IPS-15b (cell line): ENCODE data around the gene DVL1.

ENCODE experiments used
- H3K27me3 ChIP-seq: one replicate; pipeline ENCODE4 v1.6.1; 2013; ENCODE audit warnings: low read length; ENCODE audit not compliant: control insufficient read depth, insufficient read depth
- H3K36me3 ChIP-seq: one replicate; pipeline ENCODE4 v1.6.1; 2013; ENCODE audit warnings: low read length; ENCODE audit not compliant: control insufficient read depth, insufficient read depth
- H3K4me1 ChIP-seq: one replicate; pipeline ENCODE4 v1.6.1; 2013; ENCODE audit warnings: mild to moderate bottlenecking, low read length; ENCODE audit not compliant: control insufficient read depth, insufficient read depth
- H3K4me3 ChIP-seq: one replicate; pipeline ENCODE4 v1.5.1; 2013; ENCODE audit warnings: low read depth, low read length
- H3K9ac ChIP-seq: one replicate; pipeline ENCODE4 v1.6.1; 2013; ENCODE audit warnings: low read depth, mild to moderate bottlenecking, low read length
- H3K9me3 ChIP-seq: one replicate; pipeline ENCODE4 v1.6.1; 2013; ENCODE audit warnings: mild to moderate bottlenecking, low read length; ENCODE audit not compliant: control insufficient read depth, insufficient read depth

DVL1 gene

GRCh38 chr1:1325288-1326074 is 23.7 kb downstream of the DVL1 start:
- Histone ChIP-seq H3K36me3 (peaks cover 18% of the 10 kb centered on the region), H3K9me3 (no peaks in the 10 kb centered on the region)

GRCh38 chr1:1324524-1325287 is 24.5 kb downstream of the DVL1 start, which contains the start of the genes CPTP and INTS11:
CPTP (plus strand) TSS chr1:1324802; CDS start chr1:1326911, 2,109 bp downstream.
INTS11 (minus strand) TSS chr1:1324660; CDS start chr1:1324608, 52 bp downstream.
- Histone ChIP-seq H3K36me3 (peaks cover 26% of the 10 kb centered on the region), H3K9me3 (no peaks in the 10 kb centered on the region), H3K9ac (peak within 1 kb of the TSS; percentile 79), H3K4me3 (peak within 1 kb of the TSS; percentile 71), H3K4me1 (peaks cover 3% of the 10 kb centered on the region), H3K27me3 (no peaks in the 10 kb centered on the region)

More at GRCh38 chr1:1325288-1326074, 23.7 kb downstream of the DVL1 start:
- Histone ChIP-seq H3K27me3 (no peaks in the 10 kb centered on the region), H3K4me1 (peaks cover 3% of the 10 kb centered on the region), H3K9ac (peak overlapping the region; percentile 56), H3K4me3 (peak overlapping the region; percentile 63)

- H3K36me3 ChIP-seq: peaks cover 32% of the 10 kb centered on the region
- peaks cover 3% of the 10 kb centered on the region for H3K4me1 ChIP-seq
- no peaks in the 10 kb centered on the region for H3K9me3 ChIP-seq
- no peaks in the 10 kb centered on the region for H3K27me3 ChIP-seq
- peak overlapping the region; percentile 79 for H3K9ac ChIP-seq
- peak overlapping the region; percentile 71 for H3K4me3 ChIP-seq
These were observed 25.1 kb downstream of the DVL1 start for GRCh38 chr1:1324084-1324523.

DNA sequence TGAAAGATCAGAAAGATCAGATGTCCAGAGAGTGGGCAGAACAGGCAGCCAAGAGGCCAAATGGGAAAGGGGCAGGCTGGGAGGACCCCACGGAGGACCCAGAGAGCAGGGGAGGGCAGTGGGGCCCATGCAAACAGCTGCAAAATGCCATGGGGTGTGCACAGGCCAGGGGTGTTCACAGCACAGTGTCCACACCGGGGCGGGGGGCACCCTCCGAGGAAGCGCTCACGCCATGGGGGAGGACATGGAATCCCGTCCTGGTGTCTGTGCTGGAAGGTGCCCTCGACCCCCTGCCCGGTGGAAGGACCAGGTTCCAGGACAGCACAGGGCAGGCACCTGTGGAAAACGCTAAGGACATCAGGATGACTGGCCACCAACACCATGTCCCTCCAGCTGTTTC is 26.3 kb downstream of the DVL1 start:
- peaks cover 3% of the 10 kb centered on the region for H3K4me1 ChIP-seq
- H3K9me3 ChIP-seq: no peaks in the 10 kb centered on the region
- H3K4me3 ChIP-seq: no peak overlapping the region
- H3K27me3 ChIP-seq: no peaks in the 10 kb centered on the region
- H3K36me3 ChIP-seq: peaks cover 36% of the 10 kb centered on the region
- H3K9ac ChIP-seq: no peak overlapping the region

GRCh38 chr1:1322418-1322817 is 26.8 kb downstream of the DVL1 start:
- H3K4me1 ChIP-seq: peaks cover 3% of the 10 kb centered on the region
- no peaks in the 10 kb centered on the region for H3K27me3 ChIP-seq
- no peak overlapping the region for H3K4me3 ChIP-seq
- peaks cover 35% of the 10 kb centered on the region for H3K36me3 ChIP-seq
- no peaks in the 10 kb centered on the region for H3K9me3 ChIP-seq
- no peak overlapping the region for H3K9ac ChIP-seq

GRCh38 chr1:1321477-1321876 is 27.7 kb downstream of the DVL1 start:
- peaks cover 29% of the 10 kb centered on the region for H3K36me3 ChIP-seq
- no peak overlapping the region for H3K9ac ChIP-seq
- H3K27me3 ChIP-seq: no peaks in the 10 kb centered on the region
- H3K4me1 ChIP-seq: peaks cover 3% of the 10 kb centered on the region
- no peak overlapping the region for H3K4me3 ChIP-seq
- no peaks in the 10 kb centered on the region for H3K9me3 ChIP-seq

- Histone ChIP-seq H3K4me3 (no peak overlapping the region), H3K9ac (no peak overlapping the region), H3K4me1 (peaks cover 3% of the 10 kb centered on the region), H3K27me3 (no peaks in the 10 kb centered on the region), H3K36me3 (peaks cover 29% of the 10 kb centered on the region), H3K9me3 (no peaks in the 10 kb centered on the region)
These were observed 28.4 kb downstream of the DVL1 start for GRCh38 chr1:1320666-1321448.

DNA sequence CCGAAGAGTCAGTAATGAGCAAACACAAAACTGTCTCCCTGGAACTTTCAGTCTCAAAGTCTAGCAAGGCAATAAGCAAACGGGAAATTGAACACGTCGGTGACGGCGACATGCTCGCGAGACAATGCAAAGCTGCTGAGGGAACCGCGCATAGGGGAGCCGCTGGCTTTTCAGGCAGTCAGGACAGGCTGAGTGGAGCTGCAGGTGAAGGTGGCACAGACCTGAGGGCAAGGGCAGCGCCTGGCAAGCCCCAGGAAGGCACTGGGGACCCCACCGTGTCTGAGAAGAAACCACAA is 29.6 kb downstream of the DVL1 start:
- Histone ChIP-seq H3K9me3 (no peaks in the 10 kb centered on the region), H3K36me3 (peaks cover 35% of the 10 kb centered on the region), H3K4me3 (no peak overlapping the region), H3K9ac (no peak overlapping the region), H3K27me3 (no peaks in the 10 kb centered on the region), H3K4me1 (peaks cover 3% of the 10 kb centered on the region)

GRCh38 chr1:1318777-1319645 is 30.2 kb downstream of the DVL1 start:
- Histone ChIP-seq H3K4me3 (no peak overlapping the region), H3K27me3 (no peaks in the 10 kb centered on the region), H3K4me1 (peaks cover 3% of the 10 kb centered on the region), H3K9me3 (no peaks in the 10 kb centered on the region), H3K9ac (no peak overlapping the region), H3K36me3 (peaks cover 40% of the 10 kb centered on the region)

DNA sequence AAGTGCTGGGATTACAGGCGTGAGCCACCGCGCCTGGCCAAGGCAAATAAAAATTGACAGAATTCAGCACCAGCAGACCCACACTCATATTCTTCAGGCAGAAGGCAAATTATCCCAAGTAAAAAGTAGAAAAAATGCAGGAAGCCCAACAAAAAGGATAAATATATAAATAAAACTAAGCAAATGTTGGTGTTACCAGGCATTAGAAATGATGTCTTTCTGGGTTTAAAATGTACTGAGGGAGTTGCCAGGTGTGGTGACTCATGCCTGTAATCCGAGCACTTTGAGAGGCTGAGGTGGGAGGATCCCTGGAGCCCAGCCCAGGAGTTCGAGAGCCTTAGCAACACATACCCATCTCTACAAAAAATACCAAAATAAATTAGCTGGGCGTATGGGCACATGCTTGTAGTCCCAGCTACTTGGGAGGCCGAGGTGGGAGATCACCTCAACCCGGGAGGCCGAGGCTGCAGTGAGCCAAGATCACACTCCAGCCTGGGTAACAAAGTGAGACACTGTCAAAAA is 31.0 kb downstream of the DVL1 start:
- Histone ChIP-seq H3K27me3 (no peaks in the 10 kb centered on the region), H3K9ac (no peak overlapping the region), H3K9me3 (no peaks in the 10 kb centered on the region), H3K36me3 (peaks cover 49% of the 10 kb centered on the region), H3K4me3 (no peak overlapping the region), H3K4me1 (peaks cover 3% of the 10 kb centered on the region)
